ENCODE data around the gene NRROS.

Gene NRROS

GRCh38 chr3:196689941-196690660 is 50.6 kb downstream of the NRROS start:
- no peak for DNase-seq

GRCh38 chr3:196691386-196691785 is 51.9 kb downstream of the NRROS start:
- DNase-seq: no peak

GRCh38 chr3:196694202-196694638 is 54.7 kb downstream of the NRROS start:
- peak; percentile 15 for DNase-seq

GRCh38 chr3:196694941-196695848 is 55.7 kb downstream of the NRROS start:
- DNase-seq: no peak

GRCh38 chr3:196695849-196696226 is 56.3 kb downstream of the NRROS start:
- no peak for DNase-seq

GRCh38 chr3:196697270-196697669 is 57.8 kb downstream of the NRROS start:
- no peak for DNase-seq

GRCh38 chr3:196699749-196700148 is 60.3 kb downstream of the NRROS start:
- no peak for DNase-seq

GRCh38 chr3:196700801-196701200 is 61.3 kb downstream of the NRROS start:
- DNase-seq: no peak

GRCh38 chr3:196706327-196706726 is 66.8 kb downstream of the NRROS start:
- DNase-seq: no peak

- no peak for DNase-seq
Observed at GRCh38 chr3:196706731-196707130, 67.2 kb downstream of the NRROS start.

GRCh38 chr3:196707566-196707965 is 68.1 kb downstream of the NRROS start:
- no peak for DNase-seq

GRCh38 chr3:196708467-196708866 is 69.0 kb downstream of the NRROS start:
- no peak for DNase-seq

Measured in DMS53 (cell line).